HG03060 (cell line): ENCODE data around the gene CBARP.
"Not testable (repeated sequence)": the region's sequence is repeated elsewhere in the genome, so short reads cannot be mapped to it uniquely, and the experiment has no call there.

Experiments used
- ATAC-seq: cut with Tn5 transposase; IDR thresholded peaks from one replicate; pipeline ENCODE4 v1.9.1; 2021; ENCODE audit warnings: low read depth, moderate number of reproducible peaks; ENCODE audit not compliant: unreplicated experiment

The CBARP gene

GRCh38 chr19:1254081-1254527 lies 16.3 kb upstream of the CBARP start:
- no peak for ATAC-seq

GRCh38 chr19:1253514-1254080 lies 15.8 kb upstream of the CBARP start:
- no peak for ATAC-seq

- no peak for ATAC-seq
Observed at GRCh38 chr19:1252821-1253513, 15.2 kb upstream of the CBARP start.

GRCh38 chr19:1252221-1252820 lies 14.5 kb upstream of the CBARP start:
- ATAC-seq, result no peak

- no peak for ATAC-seq
Observed at GRCh38 chr19:1251330-1252220, 13.8 kb upstream of the CBARP start.

- ATAC-seq, result no peak
Observed at GRCh38 chr19:1250437-1251260, 12.8 kb upstream of the CBARP start.

- no peak for ATAC-seq
Observed at GRCh38 chr19:1249990-1250436, 12.2 kb upstream of the CBARP start.

GRCh38 chr19:1249298-1249989 lies 11.6 kb upstream of the CBARP start:
- ATAC-seq, result peak; percentile 26

GRCh38 chr19:1248786-1249297 lies 11.0 kb upstream of the CBARP start:
- ATAC-seq, result peak; percentile 12

- ATAC-seq, result peak; percentile 7
Observed at GRCh38 chr19:1248139-1248785, 10.5 kb upstream of the CBARP start, which contains the start of gene MIDN. MIDN (plus strand) TSS chr19:1248583; CDS start chr19:1250297, 1,714 bp downstream.

GRCh38 chr19:1247748-1248138 lies 9.9 kb upstream of the CBARP start:
- ATAC-seq, result no peak

GRCh38 chr19:1246265-1247087 lies 8.7 kb upstream of the CBARP start:
- ATAC-seq, result not testable (repeated sequence)

GRCh38 chr19:1245494-1246264 lies 7.9 kb upstream of the CBARP start:
- ATAC-seq, result no peak

- no peak for ATAC-seq
Observed at GRCh38 chr19:1244693-1245451, 7.1 kb upstream of the CBARP start.

- no peak for ATAC-seq
Observed at GRCh38 chr19:1243768-1244692, 6.2 kb upstream of the CBARP start.
